ENCODE data around the gene PELI3. TPM values are rescaled to one million over a fixed set of nuclear protein-coding genes. Genes with fewer than 3 reads are reported as not detected.

The PELI3 gene
- total RNA-seq, 1 experiment from 2014 or later = 7.2 TPM

GRCh38 chr11:66473608-66474515 is 7.2 kb downstream of the PELI3 start:
- DNase-seq (ENCODE audit: low read depth) = no peak

DNA sequence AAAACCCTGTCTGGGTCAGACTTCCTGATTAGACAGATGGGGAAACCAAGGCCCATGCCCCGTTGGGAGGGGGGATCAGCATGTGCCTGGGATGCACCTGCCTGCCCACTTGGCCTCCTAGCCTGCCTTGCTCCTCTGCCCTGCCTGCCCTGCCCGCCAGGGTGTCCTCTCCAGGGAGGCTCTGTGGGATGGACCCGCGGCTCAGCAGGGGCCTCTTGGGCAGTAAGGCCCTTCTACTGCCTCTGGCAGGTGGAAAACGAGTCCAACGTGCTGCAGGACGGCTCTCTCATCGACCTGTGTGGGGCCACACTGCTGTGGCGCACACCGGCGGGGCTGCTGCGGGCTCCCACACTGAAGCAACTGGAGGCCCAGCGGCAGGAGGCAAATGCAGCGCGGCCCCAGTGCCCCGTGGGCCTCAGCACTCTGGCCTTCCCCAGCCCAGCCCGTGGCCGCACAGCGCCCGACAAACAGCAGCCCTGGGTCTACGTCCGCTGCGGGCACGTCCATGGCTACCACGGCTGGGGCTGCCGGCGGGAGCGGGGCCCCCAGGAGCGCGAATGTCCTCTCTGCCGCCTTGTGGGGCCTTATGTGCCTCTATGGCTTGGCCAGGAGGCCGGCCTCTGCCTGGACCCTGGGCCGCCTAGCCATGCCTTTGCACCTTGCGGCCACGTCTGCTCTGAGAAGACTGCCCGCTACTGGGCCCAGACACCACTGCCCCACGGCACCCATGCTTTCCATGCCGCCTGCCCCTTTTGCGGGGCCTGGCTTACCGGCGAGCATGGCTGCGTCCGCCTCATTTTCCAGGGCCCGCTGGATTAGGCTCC is 8.9 kb downstream of the PELI3 start:
- no peak for DNase-seq (ENCODE audit: low read depth)

GRCh38 chr11:66476173-66476840 is 9.6 kb downstream of the PELI3 start:
- no peak for DNase-seq (ENCODE audit: low read depth)

GRCh38 chr11:66476841-66477251 is 10.1 kb downstream of the PELI3 start:
- no peak for DNase-seq (ENCODE audit: low read depth)

GRCh38 chr11:66477263-66478201 is 10.8 kb downstream of the PELI3 start:
- DNase-seq (ENCODE audit: low read depth) = peak; percentile 44

- DNase-seq (ENCODE audit: low read depth) = no peak
Observed at GRCh38 chr11:66478729-66479393, 12.2 kb downstream of the PELI3 start.

GRCh38 chr11:66479394-66480116 is 12.8 kb downstream of the PELI3 start:
- DNase-seq (ENCODE audit: low read depth) = peak; percentile 33

DNA sequence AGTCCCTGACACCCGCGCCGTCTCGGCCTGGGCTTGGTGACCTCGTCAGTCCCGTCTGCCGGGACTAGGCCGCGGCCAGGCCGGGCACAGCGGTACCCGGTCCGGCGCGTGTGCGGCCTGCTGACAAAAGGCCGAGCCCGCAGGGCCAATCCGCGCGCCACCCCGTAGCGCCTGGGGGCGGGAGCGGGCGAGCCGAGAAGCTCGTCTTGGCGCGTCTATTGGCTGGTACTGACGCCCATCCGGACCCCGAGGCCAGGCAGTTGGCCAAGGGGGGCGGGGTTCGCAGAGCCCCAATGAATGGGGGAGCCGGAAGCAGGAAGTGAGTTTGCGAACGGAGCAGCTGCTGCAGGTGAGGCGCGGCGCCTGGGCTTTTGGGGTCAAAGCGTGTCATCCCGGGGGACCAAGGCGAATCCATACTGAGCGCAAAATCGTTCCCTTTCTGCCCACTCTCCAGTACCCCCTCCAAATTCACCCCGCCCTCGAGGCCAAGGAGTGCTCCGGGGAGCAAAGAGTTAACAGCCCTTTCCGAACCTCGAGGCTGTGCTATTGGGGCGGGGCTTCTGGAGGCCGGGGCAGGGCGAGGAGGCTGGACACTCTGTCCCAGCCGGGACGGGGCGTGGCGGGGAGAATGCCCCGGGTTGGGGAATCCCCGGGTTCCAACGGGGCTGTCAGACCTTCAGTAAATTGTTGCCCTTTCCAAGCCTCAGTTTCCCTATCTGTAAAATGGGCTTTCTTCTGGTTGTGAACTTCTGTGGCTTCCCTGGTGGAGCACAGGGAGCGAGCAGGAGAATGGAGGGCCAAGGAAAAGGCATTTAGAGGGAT is 13.6 kb downstream of the PELI3 start, which contains the start of gene DPP3:
TSS of gene DPP3 (plus strand) at position 318 of the 822 bp plus-strand sequence. CDS start 1,767 bp downstream, outside the sequence.
- DNase-seq (ENCODE audit: low read depth) = peak; percentile 95

DNA sequence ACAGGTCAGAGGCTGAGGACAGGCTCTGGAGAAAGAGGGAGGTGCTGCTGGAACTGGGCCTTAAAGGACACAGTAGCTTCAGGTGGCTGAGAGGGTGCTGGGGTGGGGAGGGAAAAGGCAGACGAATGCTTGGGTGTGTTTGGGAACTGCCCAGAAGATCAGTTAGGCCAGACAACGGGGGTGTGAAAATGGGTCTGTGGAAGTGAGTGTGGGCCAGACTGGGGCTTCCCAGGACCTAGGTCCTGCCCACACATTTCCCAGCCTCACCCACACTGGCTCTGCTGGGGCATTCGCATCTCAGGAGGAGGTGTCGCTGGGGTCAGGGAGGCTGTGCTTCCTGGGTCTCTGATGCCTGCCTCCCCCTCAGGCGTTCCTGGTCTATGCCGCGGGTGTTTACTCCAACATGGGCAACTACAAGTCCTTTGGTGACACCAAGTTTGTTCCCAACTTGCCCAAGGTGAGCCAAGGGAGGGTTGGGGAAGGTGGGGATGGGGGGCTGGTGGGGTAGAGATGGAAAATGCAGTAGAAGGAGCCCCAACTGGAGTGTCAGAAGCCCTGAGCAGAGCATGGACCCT is 18.2 kb downstream of the PELI3 start:
- DNase-seq (ENCODE audit: low read depth) = no peak

DNA sequence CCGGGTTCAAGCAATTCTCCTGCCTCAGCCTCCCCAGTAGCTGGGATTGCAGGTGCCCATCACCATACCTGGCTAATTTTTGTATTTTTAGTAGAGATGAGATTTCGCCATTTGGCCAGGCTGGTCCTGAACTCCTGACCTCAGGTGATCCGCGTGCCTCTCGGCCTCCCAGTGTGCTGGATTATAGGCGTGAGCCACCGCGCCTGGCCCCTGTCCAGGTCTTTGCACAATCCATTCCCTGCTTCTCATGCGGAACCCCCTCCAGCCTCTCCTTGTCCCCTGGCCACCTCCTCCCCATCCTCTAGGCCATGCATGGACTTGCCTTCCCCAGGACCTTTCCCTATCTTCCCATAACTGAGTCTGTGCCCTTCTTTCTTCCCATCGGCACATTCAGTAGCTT is 22.3 kb downstream of the PELI3 start:
- DNase-seq (ENCODE audit: low read depth) = no peak

GRCh38 chr11:66489636-66490035 is 22.9 kb downstream of the PELI3 start:
- DNase-seq (ENCODE audit: low read depth) = no peak

- no peak for DNase-seq (ENCODE audit: low read depth)
Observed at GRCh38 chr11:66491315-66491935, 24.7 kb downstream of the PELI3 start.

GRCh38 chr11:66492161-66492865 is 25.6 kb downstream of the PELI3 start:
- DNase-seq (ENCODE audit: low read depth) = no peak

- no peak for DNase-seq (ENCODE audit: low read depth)
Observed at GRCh38 chr11:66493130-66493529, 26.4 kb downstream of the PELI3 start.

- DNase-seq (ENCODE audit: low read depth) = no peak
Observed at GRCh38 chr11:66494458-66494857, 27.8 kb downstream of the PELI3 start.

DNA sequence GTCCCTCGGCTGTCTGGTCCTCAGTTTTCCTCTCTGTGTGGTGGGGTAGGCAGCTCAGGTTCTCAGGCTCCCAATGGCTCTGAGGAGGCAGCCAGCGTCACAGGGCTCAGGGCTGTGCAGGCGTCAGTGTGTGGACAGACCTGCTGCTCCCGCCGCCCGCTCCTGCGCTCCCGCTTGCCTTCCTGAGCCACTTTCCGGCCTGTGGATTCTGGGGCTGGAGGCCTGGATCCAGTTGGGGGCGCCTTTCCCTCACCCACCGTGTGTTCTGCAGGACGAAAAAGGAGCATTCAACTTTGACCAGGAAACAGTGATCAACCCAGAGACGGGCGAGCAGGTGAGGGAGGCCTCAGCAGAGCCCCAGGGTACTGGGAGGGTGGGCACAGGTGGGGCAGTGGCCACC is 28.2 kb downstream of the PELI3 start:
- no peak for DNase-seq (ENCODE audit: low read depth)

- DNase-seq (ENCODE audit: low read depth) = no peak
Observed at GRCh38 chr11:66495401-66495854, 28.7 kb downstream of the PELI3 start.

All from LHCN-M2 (cell line).